Measurements from ENCODE around the gene PNLIPRP1.

PNLIPRP1 gene

DNA sequence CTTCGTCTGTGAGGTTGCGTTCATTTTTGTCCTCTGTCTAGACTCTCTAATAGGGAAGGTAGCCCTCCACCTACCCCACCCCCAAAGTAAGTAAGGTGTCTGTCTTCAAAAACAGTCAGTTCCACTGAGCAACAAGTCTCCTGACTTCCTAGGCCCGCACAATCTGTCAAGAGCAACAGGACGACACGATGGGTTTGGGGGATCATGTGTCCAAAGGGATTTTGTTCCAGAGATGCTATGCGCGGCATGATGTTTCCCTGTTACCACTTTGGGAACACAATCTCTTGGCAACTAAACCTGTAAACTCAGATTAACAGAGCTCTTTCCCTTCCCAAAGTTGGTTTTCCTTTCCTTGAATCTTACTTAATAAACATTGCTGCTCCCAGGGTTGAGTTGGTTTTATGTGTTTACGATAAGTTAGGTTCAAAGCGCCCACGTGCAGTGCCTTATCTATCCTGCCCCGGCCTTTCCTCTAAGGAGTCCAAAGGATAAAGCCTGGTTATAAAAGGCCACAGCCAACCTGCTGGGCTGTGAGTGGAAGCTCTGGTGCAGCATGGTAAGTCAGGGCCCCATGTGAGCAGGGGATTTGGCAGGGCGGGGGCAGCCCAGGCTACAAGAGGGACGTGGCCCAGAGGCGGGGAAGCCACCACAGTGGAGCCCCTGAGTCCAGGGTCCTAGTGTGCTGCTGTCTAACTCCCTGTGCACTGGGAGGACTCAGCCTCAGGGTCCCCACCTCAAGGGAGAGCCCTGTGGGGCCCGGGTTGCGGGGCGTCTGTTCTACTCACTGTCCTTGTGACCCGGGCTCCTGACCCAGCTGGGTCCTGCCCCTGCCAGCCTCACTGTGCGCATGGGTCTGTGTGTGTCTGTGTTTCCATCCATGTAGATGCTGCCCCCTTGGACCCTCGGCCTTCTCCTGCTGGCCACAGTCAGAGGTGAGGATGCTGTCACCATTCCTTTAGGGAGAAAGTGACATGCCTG, 30.0 kb downstream of the PNLIPRP1 start, which contains the start of gene PNLIPRP2:
Gene PNLIPRP2 (plus strand): TSS at position 531 of the 978 bp plus-strand sequence.
- TF ChIP-seq TCF12 (IDR thresholded peaks at IDR 0.05; ENCODE audit: low read depth) = no peak
- TF ChIP-seq, protein P1, sequence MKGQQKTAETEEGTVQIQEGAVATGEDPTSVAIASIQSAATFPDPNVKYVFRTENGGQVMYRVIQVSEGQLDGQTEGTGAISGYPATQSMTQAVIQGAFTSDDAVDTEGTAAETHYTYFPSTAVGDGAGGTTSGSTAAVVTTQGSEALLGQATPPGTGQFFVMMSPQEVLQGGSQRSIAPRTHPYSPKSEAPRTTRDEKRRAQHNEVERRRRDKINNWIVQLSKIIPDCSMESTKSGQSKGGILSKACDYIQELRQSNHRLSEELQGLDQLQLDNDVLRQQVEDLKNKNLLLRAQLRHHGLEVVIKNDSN (IDR thresholded peaks at IDR 0.05) = no peak
- TF ChIP-seq, protein P2, sequence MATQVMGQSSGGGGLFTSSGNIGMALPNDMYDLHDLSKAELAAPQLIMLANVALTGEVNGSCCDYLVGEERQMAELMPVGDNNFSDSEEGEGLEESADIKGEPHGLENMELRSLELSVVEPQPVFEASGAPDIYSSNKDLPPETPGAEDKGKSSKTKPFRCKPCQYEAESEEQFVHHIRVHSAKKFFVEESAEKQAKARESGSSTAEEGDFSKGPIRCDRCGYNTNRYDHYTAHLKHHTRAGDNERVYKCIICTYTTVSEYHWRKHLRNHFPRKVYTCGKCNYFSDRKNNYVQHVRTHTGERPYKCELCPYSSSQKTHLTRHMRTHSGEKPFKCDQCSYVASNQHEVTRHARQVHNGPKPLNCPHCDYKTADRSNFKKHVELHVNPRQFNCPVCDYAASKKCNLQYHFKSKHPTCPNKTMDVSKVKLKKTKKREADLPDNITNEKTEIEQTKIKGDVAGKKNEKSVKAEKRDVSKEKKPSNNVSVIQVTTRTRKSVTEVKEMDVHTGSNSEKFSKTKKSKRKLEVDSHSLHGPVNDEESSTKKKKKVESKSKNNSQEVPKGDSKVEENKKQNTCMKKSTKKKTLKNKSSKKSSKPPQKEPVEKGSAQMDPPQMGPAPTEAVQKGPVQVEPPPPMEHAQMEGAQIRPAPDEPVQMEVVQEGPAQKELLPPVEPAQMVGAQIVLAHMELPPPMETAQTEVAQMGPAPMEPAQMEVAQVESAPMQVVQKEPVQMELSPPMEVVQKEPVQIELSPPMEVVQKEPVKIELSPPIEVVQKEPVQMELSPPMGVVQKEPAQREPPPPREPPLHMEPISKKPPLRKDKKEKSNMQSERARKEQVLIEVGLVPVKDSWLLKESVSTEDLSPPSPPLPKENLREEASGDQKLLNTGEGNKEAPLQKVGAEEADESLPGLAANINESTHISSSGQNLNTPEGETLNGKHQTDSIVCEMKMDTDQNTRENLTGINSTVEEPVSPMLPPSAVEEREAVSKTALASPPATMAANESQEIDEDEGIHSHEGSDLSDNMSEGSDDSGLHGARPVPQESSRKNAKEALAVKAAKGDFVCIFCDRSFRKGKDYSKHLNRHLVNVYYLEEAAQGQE (IDR thresholded peaks at IDR 0.05; ENCODE audit: low read depth) = no peak
- TF ChIP-seq YY1 (IDR thresholded peaks at IDR 0.05; ENCODE audit: low read depth) = no peak
- TF ChIP-seq RAD21 (IDR thresholded peaks at IDR 0.05; ENCODE audit: low read depth) = no peak
- TF ChIP-seq EGR1 (IDR thresholded peaks at IDR 0.05) = no peak
- no peak for TF ChIP-seq EP300 (IDR thresholded peaks at IDR 0.05; ENCODE audit: borderline replicate concordance)
- TF ChIP-seq CREB1 (IDR thresholded peaks at IDR 0.05; ENCODE audit: low read depth) = no peak
- TF ChIP-seq, protein P3, sequence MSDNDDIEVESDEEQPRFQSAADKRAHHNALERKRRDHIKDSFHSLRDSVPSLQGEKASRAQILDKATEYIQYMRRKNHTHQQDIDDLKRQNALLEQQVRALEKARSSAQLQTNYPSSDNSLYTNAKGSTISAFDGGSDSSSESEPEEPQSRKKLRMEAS (IDR thresholded peaks at IDR 0.05) = no peak
- TF ChIP-seq FOXM1 (IDR thresholded peaks at IDR 0.05; ENCODE audit: borderline replicate concordance, low read depth) = no peak
- TF ChIP-seq NFIC (IDR thresholded peaks at IDR 0.05) = no peak
- TF ChIP-seq CEBPB (IDR thresholded peaks at IDR 0.05) = no peak
- TF ChIP-seq ZBTB7A (IDR thresholded peaks at IDR 0.05; ENCODE audit: low read depth) = no peak
- TF ChIP-seq TEAD4 (IDR thresholded peaks at IDR 0.05) = no peak
- no peak for TF ChIP-seq TAF1 (IDR thresholded peaks at IDR 0.05; ENCODE audit: low read depth)

DNA sequence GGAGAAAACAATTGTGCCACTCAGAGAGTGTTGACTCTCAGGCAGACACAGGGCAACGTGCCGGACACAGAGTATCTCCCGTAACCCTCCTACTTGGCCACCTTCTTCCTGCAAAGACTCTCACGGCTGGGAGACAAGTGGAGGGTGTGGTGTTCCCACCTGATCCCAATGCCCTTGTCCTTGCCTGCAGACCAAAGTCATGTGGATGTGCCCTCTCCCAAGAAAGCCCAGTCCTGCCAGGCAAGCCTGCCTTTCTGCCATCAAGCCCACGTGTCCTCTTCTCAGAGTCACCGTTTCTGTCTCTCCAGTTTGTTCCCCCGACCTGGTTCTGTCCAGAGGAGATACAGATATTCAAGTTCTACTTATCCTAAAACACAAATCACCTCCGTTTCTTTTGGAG, 30.7 kb downstream of the PNLIPRP1 start:
- TF ChIP-seq CEBPB (IDR thresholded peaks at IDR 0.05) (no peak), TAF1 (IDR thresholded peaks at IDR 0.05; ENCODE audit: low read depth) (no peak), EP300 (IDR thresholded peaks at IDR 0.05; ENCODE audit: borderline replicate concordance) (no peak)

DNA sequence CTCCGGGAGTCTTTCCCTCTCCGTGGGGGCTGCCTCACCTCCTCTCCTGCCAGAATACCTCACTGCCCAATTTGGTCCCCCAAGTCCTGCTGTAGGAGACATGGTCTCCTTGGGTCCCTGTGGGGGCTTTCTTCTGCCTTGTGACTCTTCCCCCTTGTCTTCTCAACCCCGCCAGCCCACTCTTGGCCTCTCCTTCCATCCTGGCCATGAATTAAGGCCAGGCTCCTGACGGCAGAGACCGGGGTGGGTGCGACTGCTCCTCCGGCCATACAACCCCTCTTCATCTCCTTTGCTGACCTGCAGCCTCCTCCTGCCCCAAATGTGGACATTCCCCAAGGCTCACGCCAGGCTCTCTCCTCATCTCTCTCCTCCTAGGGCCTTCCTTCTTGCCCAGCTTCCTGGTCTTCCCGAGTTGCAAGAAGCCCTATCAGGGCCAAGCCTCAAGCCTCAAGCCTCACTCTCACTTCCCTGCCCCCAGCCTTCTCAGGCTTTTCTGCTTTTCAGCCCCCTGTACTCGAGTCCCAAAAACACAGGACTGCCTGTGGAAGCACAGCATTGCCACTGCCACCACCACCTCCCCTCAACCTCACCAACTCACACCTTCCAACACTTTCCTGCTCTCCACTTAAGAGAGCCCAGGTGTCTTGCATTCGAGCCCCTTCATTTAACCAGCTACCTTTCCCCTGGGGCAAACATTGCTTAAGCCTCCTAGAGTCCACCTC, 31.3 kb downstream of the PNLIPRP1 start:
- no peak for TF ChIP-seq ZBTB7A (IDR thresholded peaks at IDR 0.05; ENCODE audit: low read depth)
- no peak for TF ChIP-seq CEBPB (IDR thresholded peaks at IDR 0.05)
- TF ChIP-seq, protein P2 (IDR thresholded peaks at IDR 0.05; ENCODE audit: low read depth) = no peak
- no peak for TF ChIP-seq CREB1 (IDR thresholded peaks at IDR 0.05; ENCODE audit: low read depth)
- TF ChIP-seq, protein P3 (IDR thresholded peaks at IDR 0.05) = no peak
- no peak for TF ChIP-seq TCF12 (IDR thresholded peaks at IDR 0.05; ENCODE audit: low read depth)
- no peak for TF ChIP-seq NFIC (IDR thresholded peaks at IDR 0.05)
- TF ChIP-seq TEAD4 (IDR thresholded peaks at IDR 0.05) = no peak
- TF ChIP-seq YY1 (IDR thresholded peaks at IDR 0.05; ENCODE audit: low read depth) = no peak
- TF ChIP-seq, protein P1 (IDR thresholded peaks at IDR 0.05) = no peak
- TF ChIP-seq TAF1 (IDR thresholded peaks at IDR 0.05; ENCODE audit: low read depth) = no peak
- TF ChIP-seq FOXM1 (IDR thresholded peaks at IDR 0.05; ENCODE audit: borderline replicate concordance, low read depth) = no peak
- no peak for TF ChIP-seq RAD21 (IDR thresholded peaks at IDR 0.05; ENCODE audit: low read depth)
- no peak for TF ChIP-seq EGR1 (IDR thresholded peaks at IDR 0.05)
- TF ChIP-seq EP300 (IDR thresholded peaks at IDR 0.05; ENCODE audit: borderline replicate concordance) = no peak

DNA sequence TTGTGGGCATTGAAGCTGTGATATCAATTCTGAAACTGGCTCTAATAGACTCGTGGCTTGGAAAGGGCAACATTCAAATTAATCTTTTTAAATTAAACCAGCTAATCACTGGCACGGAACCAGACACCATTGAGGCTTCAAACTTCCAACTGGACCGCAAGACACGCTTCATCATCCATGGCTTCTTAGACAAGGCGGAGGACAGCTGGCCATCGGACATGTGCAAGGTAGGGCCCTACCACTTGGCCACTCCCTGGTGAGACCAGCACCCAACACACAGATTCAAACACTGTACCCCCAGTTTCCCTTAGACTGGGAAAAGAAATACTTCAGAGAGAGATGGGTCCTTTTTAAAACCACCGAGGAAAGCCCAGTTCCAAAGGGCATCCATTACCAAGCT, 35.1 kb downstream of the PNLIPRP1 start:
- TF ChIP-seq, protein P1 (IDR thresholded peaks at IDR 0.05) = no peak
- TF ChIP-seq EP300 (IDR thresholded peaks at IDR 0.05; ENCODE audit: borderline replicate concordance) (no peak), TCF12 (IDR thresholded peaks at IDR 0.05; ENCODE audit: low read depth) (no peak), EGR1 (IDR thresholded peaks at IDR 0.05) (no peak), FOXM1 (IDR thresholded peaks at IDR 0.05; ENCODE audit: borderline replicate concordance, low read depth) (no peak)

DNA sequence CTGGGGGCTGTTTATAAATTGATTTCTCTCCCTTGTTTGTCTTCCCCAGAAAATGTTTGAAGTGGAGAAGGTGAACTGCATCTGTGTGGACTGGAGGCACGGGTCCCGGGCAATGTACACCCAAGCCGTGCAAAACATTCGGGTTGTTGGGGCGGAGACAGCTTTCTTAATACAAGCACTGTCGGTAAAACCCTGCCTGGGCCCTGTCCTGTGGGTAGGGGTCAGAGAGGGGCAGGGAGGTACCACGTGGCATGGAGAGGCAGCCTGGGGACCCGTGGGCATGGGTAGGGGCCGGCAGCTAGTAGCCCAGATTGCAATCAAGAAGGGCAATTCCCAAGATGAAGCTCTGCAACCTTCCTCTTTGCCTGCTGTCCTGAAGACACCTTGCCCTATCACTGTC, 36.1 kb downstream of the PNLIPRP1 start:
- TF ChIP-seq CREB1 (IDR thresholded peaks at IDR 0.05; ENCODE audit: low read depth) (no peak), FOXM1 (IDR thresholded peaks at IDR 0.05; ENCODE audit: borderline replicate concordance, low read depth) (no peak), ZBTB7A (IDR thresholded peaks at IDR 0.05; ENCODE audit: low read depth) (no peak), EGR1 (IDR thresholded peaks at IDR 0.05) (no peak), CEBPB (IDR thresholded peaks at IDR 0.05) (no peak), EP300 (IDR thresholded peaks at IDR 0.05; ENCODE audit: borderline replicate concordance) (no peak), NFIC (IDR thresholded peaks at IDR 0.05) (no peak), TCF12 (IDR thresholded peaks at IDR 0.05; ENCODE audit: low read depth) (no peak), RAD21 (IDR thresholded peaks at IDR 0.05; ENCODE audit: low read depth) (no peak), TEAD4 (IDR thresholded peaks at IDR 0.05) (no peak), YY1 (IDR thresholded peaks at IDR 0.05; ENCODE audit: low read depth) (no peak), TAF1 (IDR thresholded peaks at IDR 0.05; ENCODE audit: low read depth) (no peak)
- TF ChIP-seq, protein P1 (IDR thresholded peaks at IDR 0.05) = no peak
- TF ChIP-seq, protein P3 (IDR thresholded peaks at IDR 0.05) = no peak
- TF ChIP-seq, protein P2 (IDR thresholded peaks at IDR 0.05; ENCODE audit: low read depth) = no peak

Measured in Ishikawa (cell line).